Heart left ventricle (tissue), 13 donors: ENCODE measurements around the gene NIPSNAP2.

Experiments used
- CTCF ChIP-seq, 12 donors: fragments of 200-600 bp; sonication (generic) in 4 of 12; IDR thresholded peaks; one replicate each; pipeline versions ENCODE4 v1.5.0 to v1.8.0; 2018 to 2022; ENCODE audit warnings: antibody characterized with exemption in 12 of 12, mild to moderate bottlenecking in 5 of 12
- POLR2A ChIP-seq, 2 donors: fragments of 450-650 bp; IDR thresholded peaks; one replicate each; pipeline ENCODE4 v1.6.1; 2017; ENCODE audit warnings: antibody characterized with exemption in 2 of 2, mild to moderate bottlenecking in 2 of 2, moderate library complexity in 2 of 2
- donor health status: ischemic (EF 13 %, LVEDD 7.1; RV severe dilation, severe dysfunction).
- donor health status: DM: no; HTN: yes; CAD: no.
- donor health status: DM: no; HTN: no; CAD: no.
- donor health status: ischemic (EF 25% LVEDD 6.9; RV normal size, moderate dysfunction).
- donor health status: ischemic (EF 25% LVEDD 5.7; RV mildly dilated, moderate dysfunction).
- donor health status: ischemic (EF 35%, LVEDD 5.7; RV mildly dilated, moderate dysfunction).
- donor health status: nonischemic (EF 11% LVEDD 7.7; RV severe dilation, severe dysfunction).
- donor health status: DM: yes; HTN: yes; CAD: no.
- donor health status: PGD.
- donor health status: ischemic (EF 29% LVEDD 5.4; RV normal size, mild dysfunction).
- donor health status: nonischemic (EF 23%, LVEDD 6.1; RV moderate dilation, normal function).

- peak; percentile 12 to 70 (median 50) for TF ChIP-seq CTCF (IDR thresholded peaks at IDR 0.05)
- TF ChIP-seq POLR2A (IDR thresholded peaks at IDR 0.05) = peak in 1 of 2 donors; percentile 86
Measured at GRCh38 chr7:55964261-55965099, at the start of gene NIPSNAP2.
